ENCODE measurements around the gene TRDMT1. TPM values are rescaled to one million over a fixed set of nuclear protein-coding genes. Genes with fewer than 3 reads are reported as not detected.

The TRDMT1 gene
- total and polyA plus RNA-seq, 7 experiments from 2014 or later: 9.7 to 30.6 (median 15.2) TPM

GRCh38 chr10:17234431-17234945 lies 33.0 kb upstream of the TRDMT1 start:
- peak overlapping the region in 8 of 9 donors; percentile 68 to 93 (median 84) for H3K27ac Mint-ChIP-seq
- peak overlapping the region in 7 of 10 donors; percentile 15 to 65 (median 45) for H3K4me3 Mint-ChIP-seq
- peaks cover 11 to 58% (median 48%) of the 10 kb centered on the region in 7 donors for H3K4me1 Mint-ChIP-seq
- Histone ChIP-seq H3K4me1 (ENCODE audit: control insufficient read depth in 2 of 2, insufficient read depth in 2 of 2, low read length in 2 of 2) (peaks cover 29 to 31% of the 10 kb centered on the region in 2 donors), H3K36me3 (ENCODE audit: control insufficient read depth in 2 of 3, insufficient read depth in 3 of 3, low read length in 3 of 3) (peaks cover 45 to 72% (median 57%) of the 10 kb centered on the region in 3 experiments), H3K9me3 (ENCODE audit: control insufficient read depth in 2 of 3, low read length in 3 of 3) (no peaks in the 10 kb centered on the region), H3K4me3 (ENCODE audit: low read length) (no peak overlapping the region), H3K27ac (ENCODE audit: low read depth, low read length) (peak overlapping the region; percentile 55), H3K27me3 (ENCODE audit: control insufficient read depth in 2 of 2, insufficient read depth in 2 of 2, low read length in 2 of 2) (no peaks in the 10 kb centered on the region)
- H3K36me3 Mint-ChIP-seq: peaks cover 12 to 62% (median 31%) of the 10 kb centered on the region in 5 donors
- ChIA-PET POLR2A (interaction anchor here (0.6 to 8.2 kb wide), 4 partner anchors 29 to 313 kb away, joined by 3 to 167 read pairs (median 4); partner anchors contain the start of gene TRDMT1), CTCF (interaction anchor here (1.3 kb wide), 1 partner anchor 392 kb away, joined by 4 read pairs; no protein-coding TSS in a partner anchor)
- no peaks in the 10 kb centered on the region for H3K27me3 Mint-ChIP-seq
- intact Hi-C loops (cut with micrococcal nuclease): loop anchor here in 1 of 2 donors (5.0 to 10.0 kb wide), 2 partner anchors 278 to 410 kb away; partner anchors contain the start of gene STAM
- ATAC-seq (no peak), DNase-seq (no peak)
- no peaks in the 10 kb centered on the region for H3K9me3 Mint-ChIP-seq

DNA sequence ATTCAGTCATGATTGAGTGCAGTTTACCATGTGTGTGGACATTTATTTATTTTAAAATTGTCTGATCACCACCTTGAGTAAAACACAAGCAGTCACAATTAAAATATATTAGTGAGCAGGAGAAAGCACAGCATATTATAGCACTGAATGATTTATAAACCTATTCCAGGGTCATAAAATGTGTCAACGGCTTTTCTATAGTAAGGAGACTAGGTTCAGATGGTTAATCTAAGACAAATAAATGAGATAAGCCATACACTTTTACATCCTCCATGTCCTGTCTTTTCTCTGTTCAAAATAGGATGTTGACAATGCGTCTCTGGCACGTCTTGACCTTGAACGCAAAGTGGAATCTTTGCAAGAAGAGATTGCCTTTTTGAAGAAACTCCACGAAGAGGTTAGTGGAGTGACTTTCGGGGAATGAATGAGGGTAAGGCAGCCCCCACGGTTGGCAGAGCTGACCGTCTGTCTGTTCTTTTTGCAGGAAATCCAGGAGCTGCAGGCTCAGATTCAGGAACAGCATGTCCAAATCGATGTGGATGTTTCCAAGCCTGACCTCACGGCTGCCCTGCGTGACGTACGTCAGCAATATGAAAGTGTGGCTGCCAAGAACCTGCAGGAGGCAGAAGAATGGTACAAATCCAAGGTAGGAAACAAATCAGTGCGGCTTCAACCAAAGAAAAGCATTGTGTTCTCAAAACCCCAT lies 32.0 kb upstream of the TRDMT1 start:
- H3K9me3 Mint-ChIP-seq: no peaks in the 10 kb centered on the region
- peak overlapping the region in 8 of 9 donors; percentile 5 to 93 (median 62) for H3K27ac Mint-ChIP-seq
- Histone ChIP-seq H3K4me3 (ENCODE audit: low read length) (no peak overlapping the region), H3K36me3 (ENCODE audit: control insufficient read depth in 2 of 3, insufficient read depth in 3 of 3, low read length in 3 of 3) (peaks cover 45 to 77% (median 54%) of the 10 kb centered on the region in 3 experiments), H3K9me3 (ENCODE audit: control insufficient read depth in 2 of 3, low read length in 3 of 3) (no peaks in the 10 kb centered on the region), H3K27me3 (ENCODE audit: control insufficient read depth in 2 of 2, insufficient read depth in 2 of 2, low read length in 2 of 2) (no peaks in the 10 kb centered on the region), H3K4me1 (ENCODE audit: control insufficient read depth in 2 of 2, insufficient read depth in 2 of 2, low read length in 2 of 2) (peaks cover 29 to 31% of the 10 kb centered on the region in 2 donors), H3K27ac (ENCODE audit: low read depth, low read length) (peak overlapping the region; percentile 26)
- CTCF ChIA-PET: interaction anchor here (0.6 kb wide), 1 partner anchor 59 kb away, joined by 3 read pairs; no protein-coding TSS in a partner anchor
- H3K4me3 Mint-ChIP-seq: peak overlapping the region in 2 of 10 donors; percentile 30 to 56
- H3K27me3 Mint-ChIP-seq: peaks cover 0 to 3% (median 0%) of the 10 kb centered on the region in 5 donors
- peaks cover 12 to 65% (median 31%) of the 10 kb centered on the region in 5 donors for H3K36me3 Mint-ChIP-seq
- no peak for ATAC-seq
- intact Hi-C loops (cut with micrococcal nuclease): loop anchor here in 1 of 2 donors (5.0 to 10.0 kb wide), 2 partner anchors 279 to 411 kb away; partner anchors contain the start of gene STAM
- peaks cover 11 to 57% (median 48%) of the 10 kb centered on the region in 7 donors for H3K4me1 Mint-ChIP-seq
- POLR2A ChIA-PET: interaction anchor here (0.7 to 8.2 kb wide), 5 partner anchors 8 to 312 kb away, joined by 3 to 167 read pairs (median 4); partner anchors contain the start of gene TRDMT1
- no peak for DNase-seq

- Mint-ChIP-seq H3K4me1 (peaks cover 16 to 62% (median 55%) of the 10 kb centered on the region in 7 donors), H3K36me3 (peaks cover 12 to 63% (median 31%) of the 10 kb centered on the region in 5 donors), H3K4me3 (peak overlapping the region in 7 of 10 donors; percentile 10 to 100 (median 87)), H3K9me3 (no peaks in the 10 kb centered on the region), H3K27ac (peak overlapping the region; percentile 40 to 100 (median 97)), H3K27me3 (peaks cover 0 to 3% (median 0%) of the 10 kb centered on the region in 5 donors)
- peaks cover 30 to 31% of the 10 kb centered on the region in 2 donors for H3K4me1 ChIP-seq (ENCODE audit: control insufficient read depth in 2 of 2, insufficient read depth in 2 of 2, low read length in 2 of 2)
- peaks cover 45 to 71% (median 53%) of the 10 kb centered on the region in 3 experiments for H3K36me3 ChIP-seq (ENCODE audit: control insufficient read depth in 2 of 3, insufficient read depth in 3 of 3, low read length in 3 of 3)
- no peak for DNase-seq
- ChIA-PET CTCF (interaction anchor here (0.9 kb wide), 1 partner anchor 31 kb away, joined by 3 read pairs; the partner anchor contains the start of gene TRDMT1), POLR2A (interaction anchor here (1.3 to 8.2 kb wide), 3 partner anchors 9 to 194 kb away, joined by 4 to 167 read pairs (median 4); partner anchors contain the start of gene TRDMT1)
- ATAC-seq: no peak
- no peaks in the 10 kb centered on the region for H3K9me3 ChIP-seq (ENCODE audit: control insufficient read depth in 2 of 3, low read length in 3 of 3)
- peak overlapping the region; percentile 57 for H3K27ac ChIP-seq (ENCODE audit: low read depth, low read length)
- no peak overlapping the region for H3K4me3 ChIP-seq (ENCODE audit: low read length)
- H3K27me3 ChIP-seq (ENCODE audit: control insufficient read depth in 2 of 2, insufficient read depth in 2 of 2, low read length in 2 of 2): no peaks in the 10 kb centered on the region
- intact Hi-C loops (cut with micrococcal nuclease): loop anchor here in 1 of 2 donors (5.0 to 10.0 kb wide), 2 partner anchors 280 to 412 kb away; partner anchors contain the start of gene STAM
These were observed 30.9 kb upstream of the TRDMT1 start for GRCh38 chr10:17232276-17232960.

- peaks cover 45 to 65% (median 50%) of the 10 kb centered on the region in 3 experiments for H3K36me3 ChIP-seq (ENCODE audit: control insufficient read depth in 2 of 3, insufficient read depth in 3 of 3, low read length in 3 of 3)
These were observed 30.3 kb upstream of the TRDMT1 start for GRCh38 chr10:17231788-17232187.

DNA sequence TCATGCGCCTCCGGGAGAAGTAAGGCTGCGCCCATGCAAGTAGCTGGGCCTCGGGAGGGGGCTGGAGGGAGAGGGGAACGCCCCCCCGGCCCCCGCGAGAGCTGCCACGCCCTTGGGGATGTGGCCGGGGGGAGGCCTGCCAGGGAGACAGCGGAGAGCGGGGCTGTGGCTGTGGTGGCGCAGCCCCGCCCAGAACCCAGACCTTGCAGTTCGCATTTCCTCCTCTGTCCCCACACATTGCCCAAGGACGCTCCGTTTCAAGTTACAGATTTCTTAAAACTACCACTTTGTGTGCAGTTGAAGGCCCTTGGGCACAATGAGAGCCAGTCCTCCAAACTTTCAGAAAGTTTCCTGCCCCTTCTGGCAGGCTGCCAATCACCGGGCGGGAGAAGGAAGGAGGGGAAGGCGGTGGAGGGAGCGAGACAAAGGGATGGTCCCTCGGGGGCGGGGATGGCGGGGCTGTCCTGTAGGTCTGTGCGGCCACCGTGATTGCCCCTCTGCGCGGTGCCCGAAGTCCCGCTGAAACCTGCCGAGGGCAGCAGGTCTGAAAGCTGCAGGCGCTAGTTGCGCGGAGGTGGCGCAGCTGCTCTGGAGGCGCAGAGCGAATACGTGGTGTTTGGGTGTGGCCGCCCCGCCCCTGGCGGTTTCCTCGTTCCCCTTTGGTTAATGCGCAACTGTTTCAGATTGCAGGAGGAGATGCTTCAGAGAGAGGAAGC lies 28.7 kb upstream of the TRDMT1 start:
- Mint-ChIP-seq H3K27ac (peak overlapping the region; percentile 91 to 100 (median 97)), H3K4me3 (peak overlapping the region; percentile 87 to 100 (median 97)), H3K4me1 (peaks cover 23 to 65% (median 62%) of the 10 kb centered on the region in 7 donors), H3K9me3 (no peaks in the 10 kb centered on the region), H3K27me3 (peaks cover 0 to 3% (median 0%) of the 10 kb centered on the region in 5 donors), H3K36me3 (peaks cover 5 to 51% (median 16%) of the 10 kb centered on the region in 5 donors)
- H3K9me3 ChIP-seq (ENCODE audit: control insufficient read depth in 2 of 3, low read length in 3 of 3): no peaks in the 10 kb centered on the region
- peaks cover 33 to 48% (median 34%) of the 10 kb centered on the region in 3 experiments for H3K36me3 ChIP-seq (ENCODE audit: control insufficient read depth in 2 of 3, insufficient read depth in 3 of 3, low read length in 3 of 3)
- intact Hi-C loops (cut with micrococcal nuclease): loop anchor here (1.0 to 10.0 kb wide), 20 partner anchors 11 to 1429 kb away; partner anchors contain the start of genes ARL5B (in 2 of the 2), RSU1 (in 2 of the 2), STAM (in 2 of the 2) and TRDMT1 (in 2 of the 2)
- ATAC-seq: peak; percentile 62
- peak overlapping the region; percentile 83 for H3K27ac ChIP-seq (ENCODE audit: low read depth, low read length)
- H3K27me3 ChIP-seq (ENCODE audit: control insufficient read depth in 2 of 2, insufficient read depth in 2 of 2, low read length in 2 of 2): no peaks in the 10 kb centered on the region
- H3K4me1 ChIP-seq (ENCODE audit: control insufficient read depth in 2 of 2, insufficient read depth in 2 of 2, low read length in 2 of 2): peaks cover 44 to 45% of the 10 kb centered on the region in 2 donors
- ChIA-PET POLR2A (interaction anchor here (0.6 to 8.3 kb wide), 34 partner anchors 8 to 418 kb away, joined by 3 to 167 read pairs (median 4); partner anchors contain the start of genes RSU1, STAM and TRDMT1), CTCF (interaction anchor here (0.6 to 2.5 kb wide), 10 partner anchors 12 to 413 kb away, joined by 3 to 18 read pairs (median 5); partner anchors contain the start of genes RSU1 and TRDMT1)
- DNase-seq: peak; percentile 81 to 96 (median 95)
- H3K4me3 ChIP-seq (ENCODE audit: low read length): peak overlapping the region; percentile 93

More at GRCh38 chr10:17231788-17232187, 30.3 kb upstream of the TRDMT1 start:
- DNase-seq: no peak
- ChIA-PET CTCF (interaction anchor here (0.8 to 2.3 kb wide), 3 partner anchors 10 to 31 kb away, joined by 3 to 10 read pairs (median 3); partner anchors contain the start of gene TRDMT1), POLR2A (interaction anchor here (1.4 to 8.3 kb wide), 4 partner anchors 10 to 415 kb away, joined by 4 to 167 read pairs (median 82); partner anchors contain the start of genes RSU1 and TRDMT1)
- Histone ChIP-seq H3K4me3 (ENCODE audit: low read length) (no peak overlapping the region), H3K27me3 (ENCODE audit: control insufficient read depth in 2 of 2, insufficient read depth in 2 of 2, low read length in 2 of 2) (no peaks in the 10 kb centered on the region), H3K9me3 (ENCODE audit: control insufficient read depth in 2 of 3, low read length in 3 of 3) (no peaks in the 10 kb centered on the region), H3K27ac (ENCODE audit: low read depth, low read length) (peak overlapping the region; percentile 83), H3K4me1 (ENCODE audit: control insufficient read depth in 2 of 2, insufficient read depth in 2 of 2, low read length in 2 of 2) (peaks cover 35 to 37% of the 10 kb centered on the region in 2 donors)
- ATAC-seq: no peak
- Mint-ChIP-seq H3K4me1 (peaks cover 22 to 68% (median 61%) of the 10 kb centered on the region in 7 donors), H3K27me3 (peaks cover 0 to 3% (median 0%) of the 10 kb centered on the region in 5 donors), H3K9me3 (no peaks in the 10 kb centered on the region), H3K27ac (peak overlapping the region; percentile 40 to 100 (median 97)), H3K4me3 (peak overlapping the region in 9 of 10 donors; percentile 19 to 100 (median 88)), H3K36me3 (peaks cover 12 to 63% (median 28%) of the 10 kb centered on the region in 5 donors)
- intact Hi-C loops (cut with micrococcal nuclease): loop anchor here (2.0 to 10.0 kb wide), 4 partner anchors 197 to 795 kb away; partner anchors contain the start of genes PTER (in 1 of the 2) and STAM (in 1 of the 2)
